Measurements from ENCODE around the gene MACIR. TPM values are rescaled to one million over a fixed set of nuclear protein-coding genes. Genes with fewer than 3 reads are reported as not detected.

MACIR gene
- total RNA-seq, 2 experiments from 2014 or later = 1.3 to 1.6 TPM

GRCh38 chr5:103255691-103256090, 2.9 kb upstream of the MACIR start:
- Histone ChIP-seq H3K27ac (ENCODE audit: low read depth in 1 of 2, low read length in 2 of 2) (no peak overlapping the region), H3K4me3 (ENCODE audit: low read length) (no peak overlapping the region), H3K9me3 (ENCODE audit: control insufficient read depth in 1 of 2, insufficient read depth in 1 of 2, low read length in 2 of 2) (no peaks in the 10 kb centered on the region), H3K36me3 (ENCODE audit: insufficient read depth, low read length) (no peaks in the 10 kb centered on the region), H3K27me3 (ENCODE audit: control insufficient read depth in 1 of 2, insufficient read depth in 2 of 2, low read length in 2 of 2) (peaks cover 5 to 9% of the 10 kb centered on the region in 2 experiments), H3K4me1 (ENCODE audit: insufficient read depth, low read length) (peaks cover 9% of the 10 kb centered on the region)
- H3K4me1 Mint-ChIP-seq (ENCODE audit: low read depth) = peaks cover 12% of the 10 kb centered on the region
- H3K9me3 Mint-ChIP-seq = no peaks in the 10 kb centered on the region
- TF ChIP-seq CTCF (IDR thresholded peaks at IDR 0.05) = no peak
- H3K27ac Mint-ChIP-seq = no peak overlapping the region
- H3K4me3 Mint-ChIP-seq = no peak overlapping the region
- no peaks in the 10 kb centered on the region for H3K36me3 Mint-ChIP-seq (ENCODE audit: low read depth)
- intact Hi-C loops (cut with DNase I, micrococcal nuclease) = loop anchor here in 1 of 2 experiments (5.0 to 10.0 kb wide), 3 partner anchors 133 to 501 kb away; partner anchors contain the start of genes GIN1, NUDT12, PAM and PPIP5K2
- DNase-seq (no peak), ATAC-seq (ENCODE audit: poor library complexity) (no peak)
- POLR2A ChIA-PET = interaction anchor here (5.6 kb wide), 1 partner anchor 136 kb away, joined by 46 read pairs; the partner anchor contains the start of genes GIN1 and PPIP5K2
- peaks cover 20% of the 10 kb centered on the region for H3K27me3 Mint-ChIP-seq
- CTCF ChIA-PET = no interaction called here

GRCh38 chr5:103256178-103256577, 2.4 kb upstream of the MACIR start:
- Histone ChIP-seq H3K36me3 (ENCODE audit: insufficient read depth, low read length) (no peaks in the 10 kb centered on the region), H3K4me1 (ENCODE audit: insufficient read depth, low read length) (peaks cover 9% of the 10 kb centered on the region), H3K27ac (ENCODE audit: low read depth in 1 of 2, low read length in 2 of 2) (no peak overlapping the region), H3K4me3 (ENCODE audit: low read length) (no peak overlapping the region), H3K27me3 (ENCODE audit: control insufficient read depth in 1 of 2, insufficient read depth in 2 of 2, low read length in 2 of 2) (peaks cover 5 to 9% of the 10 kb centered on the region in 2 experiments), H3K9me3 (ENCODE audit: control insufficient read depth in 1 of 2, insufficient read depth in 1 of 2, low read length in 2 of 2) (no peaks in the 10 kb centered on the region)
- Mint-ChIP-seq H3K4me3 (peak overlapping the region; percentile 20), H3K27ac (no peak overlapping the region), H3K4me1 (ENCODE audit: low read depth) (peaks cover 17% of the 10 kb centered on the region), H3K27me3 (peaks cover 15% of the 10 kb centered on the region), H3K36me3 (ENCODE audit: low read depth) (no peaks in the 10 kb centered on the region), H3K9me3 (no peaks in the 10 kb centered on the region)
- ChIA-PET CTCF (no interaction called here), POLR2A (interaction anchor here (5.6 kb wide), 1 partner anchor 136 kb away, joined by 46 read pairs; the partner anchor contains the start of genes GIN1 and PPIP5K2)
- DNase-seq = no peak
- TF ChIP-seq CTCF (IDR thresholded peaks at IDR 0.05) = no peak
- intact Hi-C loops (cut with DNase I, micrococcal nuclease) = loop anchor here in 1 of 2 experiments (5.0 to 10.0 kb wide), 3 partner anchors 134 to 501 kb away; partner anchors contain the start of genes GIN1, NUDT12, PAM and PPIP5K2
- ATAC-seq (ENCODE audit: poor library complexity) = no peak

GRCh38 chr5:103258957-103259704, 568 bp downstream of the MACIR start:
- peak overlapping the region in 1 of 2 donors; percentile 65 for H3K27ac ChIP-seq (ENCODE audit: low read depth in 1 of 2, low read length in 2 of 2)
- Mint-ChIP-seq H3K27ac (peak overlapping the region; percentile 80), H3K9me3 (no peaks in the 10 kb centered on the region), H3K36me3 (ENCODE audit: low read depth) (no peaks in the 10 kb centered on the region), H3K4me1 (ENCODE audit: low read depth) (peaks cover 27% of the 10 kb centered on the region), H3K27me3 (peaks cover 2% of the 10 kb centered on the region), H3K4me3 (peak overlapping the region; percentile 90)
- ATAC-seq (ENCODE audit: poor library complexity) (peak; percentile 39), DNase-seq (peak; percentile 21 to 88 (median 52))
- no peaks in the 10 kb centered on the region for H3K36me3 ChIP-seq (ENCODE audit: insufficient read depth, low read length)
- peaks cover 9% of the 10 kb centered on the region for H3K4me1 ChIP-seq (ENCODE audit: insufficient read depth, low read length)
- TF ChIP-seq CTCF (IDR thresholded peaks at IDR 0.05) = no peak
- H3K9me3 ChIP-seq (ENCODE audit: control insufficient read depth in 1 of 2, insufficient read depth in 1 of 2, low read length in 2 of 2) = no peaks in the 10 kb centered on the region
- POLR2A ChIA-PET = interaction anchor here (0.7 to 5.6 kb wide), 11 partner anchors 12 to 504 kb away, joined by 3 to 46 read pairs (median 4); partner anchors contain the start of genes GIN1, PAM and PPIP5K2
- peak overlapping the region; percentile 82 for H3K4me3 ChIP-seq (ENCODE audit: low read length)
- CTCF ChIA-PET = interaction anchor here (1.2 kb wide), 1 partner anchor 34 kb away, joined by 3 read pairs; no protein-coding TSS in a partner anchor
- intact Hi-C loops (cut with DNase I, micrococcal nuclease) = loop anchor here (2.0 to 10.0 kb wide), 4 partner anchors 137 to 504 kb away; partner anchors contain the start of genes GIN1 (in 2 of the 2), PPIP5K2 (in 2 of the 2), NUDT12 (in 1 of the 2) and PAM (in 1 of the 2)
- H3K27me3 ChIP-seq (ENCODE audit: control insufficient read depth in 1 of 2, insufficient read depth in 2 of 2, low read length in 2 of 2) = peaks cover under 1 to 5% of the 10 kb centered on the region in 2 experiments
